Measurements from ENCODE around the gene VTN. TPM values are rescaled to one million over a fixed set of nuclear protein-coding genes. Genes with fewer than 3 reads are reported as not detected.

VTN gene, protein sequence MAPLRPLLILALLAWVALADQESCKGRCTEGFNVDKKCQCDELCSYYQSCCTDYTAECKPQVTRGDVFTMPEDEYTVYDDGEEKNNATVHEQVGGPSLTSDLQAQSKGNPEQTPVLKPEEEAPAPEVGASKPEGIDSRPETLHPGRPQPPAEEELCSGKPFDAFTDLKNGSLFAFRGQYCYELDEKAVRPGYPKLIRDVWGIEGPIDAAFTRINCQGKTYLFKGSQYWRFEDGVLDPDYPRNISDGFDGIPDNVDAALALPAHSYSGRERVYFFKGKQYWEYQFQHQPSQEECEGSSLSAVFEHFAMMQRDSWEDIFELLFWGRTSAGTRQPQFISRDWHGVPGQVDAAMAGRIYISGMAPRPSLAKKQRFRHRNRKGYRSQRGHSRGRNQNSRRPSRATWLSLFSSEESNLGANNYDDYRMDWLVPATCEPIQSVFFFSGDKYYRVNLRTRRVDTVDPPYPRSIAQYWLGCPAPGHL
- not detected in 2 replicates for total RNA-seq (2014; rRNA removed; shearing (Covaris generic))
- total RNA-seq (2022): 0.40 TPM in 1 of 2 replicates, not detected in the other
- percentile 17 among the genes with signal in this experiment for Bru-seq, nascent RNA
- percentile 31 among the genes with signal in this experiment for BruChase-seq, experiment 1, labeled RNA remaining after a 6-hour chase
- percentile 26 among the genes with signal in this experiment for BruChase-seq, experiment 2, labeled RNA remaining after a 2-hour chase
- long read RNA-seq: 0 reads

DNA sequence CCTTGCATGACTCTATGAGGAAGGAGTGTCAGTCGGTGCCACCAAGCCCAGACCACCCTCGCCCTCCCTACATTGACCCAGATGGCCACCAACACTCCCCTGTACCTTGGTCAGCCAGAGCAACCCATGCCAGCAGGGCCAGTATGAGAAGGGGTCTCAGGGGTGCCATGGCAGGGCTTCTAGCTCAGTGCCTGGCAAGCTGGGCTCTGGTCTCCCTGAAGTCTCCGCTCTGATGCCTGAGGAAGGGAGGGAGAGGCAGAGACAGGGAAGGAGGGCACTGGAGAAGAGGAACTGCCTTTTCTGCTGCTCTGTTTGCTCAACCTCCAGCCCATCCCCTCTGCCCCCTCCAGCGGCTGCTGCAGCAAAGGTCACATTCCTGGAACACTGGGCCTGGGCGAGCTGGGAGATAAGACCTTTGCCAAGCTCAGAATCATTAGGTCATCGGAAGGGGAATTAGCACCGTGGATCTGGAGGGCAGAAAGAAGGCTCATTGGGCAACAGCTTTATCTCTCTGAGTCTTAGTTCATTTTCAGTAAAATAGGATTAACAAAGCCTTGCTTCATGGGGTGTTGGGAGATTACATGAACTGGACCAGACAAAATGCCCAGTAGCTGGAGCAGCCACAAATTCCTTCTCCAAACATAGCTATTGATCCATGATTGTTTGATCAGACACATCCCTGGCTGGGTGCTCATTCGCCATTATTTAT, at the start of gene VTN:
Gene VTN (minus strand): TSS at position 273 of the 709 bp plus-strand sequence. CDS start 104 bp downstream, at position 169.
- Histone ChIP-seq H3K27ac (ENCODE audit: low read depth, low read length, poor library complexity, severe bottlenecking) (peak within 1 kb of the TSS; percentile 32), H2AFZ (ENCODE audit: low read length) (peak within 1 kb of the TSS; percentile 65; the same call in 1 of the 2 replicates), H3K4me2 (ENCODE audit: low read length) (peak within 1 kb of the TSS; percentile 91), H3K79me2 (ENCODE audit: insufficient read depth, low read depth, low read length) (no peaks in the 10 kb centered on the region), H3K4me1 (ENCODE audit: insufficient read depth, low read length, poor library complexity, severe bottlenecking) (peaks cover 20% of the 10 kb centered on the region), H4K20me1 (ENCODE audit: insufficient read depth, low read length) (no peaks in the 10 kb centered on the region), H3K4me3 (ENCODE audit: low read depth, low read length, poor library complexity, severe bottlenecking) (peak within 1 kb of the TSS; percentile 80), H3K36me3 (ENCODE audit: insufficient read depth, low read length) (no peaks in the 10 kb centered on the region), H3K9me2 (ENCODE audit: insufficient read depth, low read length) (no peaks in the 10 kb centered on the region), H3K9me3 (ENCODE audit: low read length) (no peaks in the 10 kb centered on the region)
- BruUV-seq (replicated peaks): no TSS peak
- TF ChIP-seq CTCF (conservative IDR thresholded peaks at IDR 0.05; ENCODE audit: low read length): no peak
- no peak for TF ChIP-seq EZH2phosphoT487 (IDR thresholded peaks at IDR 0.05; ENCODE audit: borderline replicate concordance, low read depth, low read length)
- POLR2A ChIA-PET: interaction anchor here (0.6 to 2.7 kb wide), 2 partner anchors 9 to 13 kb away, joined by 3 to 11 read pairs; partner anchors contain the start of gene POLDIP2
- intact Hi-C loops (cut with micrococcal nuclease; ENCODE audit: unreplicated experiment): loop anchor here (2.0 kb wide), 1 partner anchor 35 kb away; the partner anchor contains the start of genes IFT20 and TNFAIP1
- no peak for DNase-seq (ENCODE audit: low spot score)
- CTCF ChIA-PET (ENCODE audit: unreplicated experiment): no interaction called here

- Histone ChIP-seq H3K9me2 (ENCODE audit: insufficient read depth, low read length) (no peaks in the 10 kb centered on the region), H2AFZ (ENCODE audit: low read length) (0 out of 2 replicates have a peak overlapping the region, but pooled peaks have one; percentile 24), H3K4me2 (ENCODE audit: low read length) (no peak overlapping the region), H3K79me2 (ENCODE audit: insufficient read depth, low read depth, low read length) (no peaks in the 10 kb centered on the region), H3K36me3 (ENCODE audit: insufficient read depth, low read length) (no peaks in the 10 kb centered on the region), H3K4me3 (ENCODE audit: low read depth, low read length, poor library complexity, severe bottlenecking) (no peak overlapping the region), H3K9me3 (ENCODE audit: low read length) (no peaks in the 10 kb centered on the region), H3K4me1 (ENCODE audit: insufficient read depth, low read length, poor library complexity, severe bottlenecking) (no peaks in the 10 kb centered on the region), H3K27ac (ENCODE audit: low read depth, low read length, poor library complexity, severe bottlenecking) (no peak overlapping the region), H4K20me1 (ENCODE audit: insufficient read depth, low read length) (no peaks in the 10 kb centered on the region)
- peak; percentile 68 for DNase-seq (ENCODE audit: low spot score)
- intact Hi-C loops (cut with micrococcal nuclease; ENCODE audit: unreplicated experiment): loop anchor here (10.0 kb wide), 1 partner anchor 162 kb away; no protein-coding TSS in a partner anchor
- CTCF ChIA-PET (ENCODE audit: unreplicated experiment): interaction anchor here (0.9 kb wide), 1 partner anchor 20 kb away, joined by 4 read pairs; no protein-coding TSS in a partner anchor
- POLR2A ChIA-PET: interaction anchor here (0.6 kb wide), 1 partner anchor 272 kb away, joined by 5 read pairs; no protein-coding TSS in a partner anchor
- TF ChIP-seq CTCF (conservative IDR thresholded peaks at IDR 0.05; ENCODE audit: low read length): peak; percentile 91
- TF ChIP-seq EZH2phosphoT487 (IDR thresholded peaks at IDR 0.05; ENCODE audit: borderline replicate concordance, low read depth, low read length): no peak
- BruUV-seq (replicated peaks): no TSS peak
Observed at GRCh38 chr17:28416703-28417311, 46.7 kb upstream of the VTN start.
